GM12878 (cell line): Measurements from ENCODE around the gene SPAG6. TPM values are rescaled to one million over a fixed set of nuclear protein-coding genes. Genes with fewer than 3 reads are reported as not detected.
A peak's percentile ranks its signal among the peaks of the same experiment; 100 is the strongest.

Experiments
- ATF2 ChIP-seq: IDR thresholded peaks from 2 replicates; pipeline ENCODE4 v1.6.1; 2012; ENCODE audit warnings: low read length, inconsistent platforms
- BACH1 ChIP-seq: fragments of 450-650 bp; IDR thresholded peaks from 2 replicates; pipeline ENCODE4 v1.6.1; 2017; ENCODE audit warnings: mild to moderate bottlenecking, borderline replicate concordance
- CBX3 ChIP-seq: fragments of 200-600 bp; sonication (generic); IDR thresholded peaks from 2 replicates; pipeline ENCODE4 v1.6.1; 2016; ENCODE audit warnings: low read depth, borderline replicate concordance
- CREM ChIP-seq: IDR thresholded peaks from 2 replicates; pipeline ENCODE4 v1.6.1; 2014; ENCODE audit warnings: antibody characterized with exemption, low read depth
- CUX1 ChIP-seq: IDR thresholded peaks from 2 replicates; pipeline ENCODE4 v1.6.1; 2012; ENCODE audit warnings: improper control_type of control experiment, low read depth, low read length; ENCODE audit not compliant: insufficient replicate concordance
- ELK1 ChIP-seq: IDR thresholded peaks from 2 replicates; pipeline ENCODE4 v1.6.1; 2012; ENCODE audit warnings: low read depth, low read length, improper control_type of control experiment
- IKZF1 ChIP-seq: fragments of 450-650 bp; conservative IDR thresholded peaks from 2 replicates; pipeline ENCODE4 v1.6.1; 2017; ENCODE audit warnings: antibody characterized with exemption, mild to moderate bottlenecking
- IKZF2 ChIP-seq, 2 experiments: fragments of 450-650 bp; IDR thresholded peaks; 2 replicates each; pipeline ENCODE4 v1.6.1; 2017; ENCODE audit warnings: mild to moderate bottlenecking in 2 of 2, moderate library complexity in 2 of 2
- LARP7 ChIP-seq: fragments of 450-650 bp; IDR thresholded peaks from 2 replicates; pipeline ENCODE4 v1.6.1; 2017; ENCODE audit warnings: mild to moderate bottlenecking
- NBN ChIP-seq: fragments of 450-650 bp; IDR thresholded peaks from 2 replicates; pipeline ENCODE4 v1.6.1; 2016
- NFYA ChIP-seq: IDR thresholded peaks from 2 replicates; pipeline ENCODE4 v1.6.1; 2011; ENCODE audit warnings: low read depth, mild to moderate bottlenecking, low read length, improper control_type of control experiment, borderline replicate concordance
- SKIL ChIP-seq: fragments of 450-650 bp; IDR thresholded peaks from 2 replicates; pipeline ENCODE4 v1.6.1; 2017; ENCODE audit warnings: mild to moderate bottlenecking, low read depth, inconsistent platforms; ENCODE audit not compliant: poor library complexity, severe bottlenecking
- SPI1 ChIP-seq: IDR thresholded peaks from 2 replicates; pipeline ENCODE4 v1.6.1; 2011; ENCODE audit warnings: low read depth, mild to moderate bottlenecking, low read length, moderate library complexity, borderline replicate concordance; ENCODE audit not compliant: insufficient read depth
- TCF12 ChIP-seq: IDR thresholded peaks from 2 replicates; pipeline ENCODE4 v1.6.1; 2011; ENCODE audit warnings: low read depth, mild to moderate bottlenecking, low read length
- ZNF24 ChIP-seq: fragments of 450-650 bp; IDR thresholded peaks from 2 replicates; pipeline ENCODE4 v1.6.1; 2017; ENCODE audit warnings: antibody characterized with exemption, mild to moderate bottlenecking
- ZNF622 ChIP-seq: fragments of 450-650 bp; IDR thresholded peaks from 2 replicates; pipeline ENCODE4 v1.6.1; 2017; ENCODE audit warnings: mild to moderate bottlenecking, inconsistent platforms
- ZSCAN29 ChIP-seq: fragments of 450-650 bp; IDR thresholded peaks from 2 replicates; pipeline ENCODE4 v1.6.1; 2017; ENCODE audit warnings: mild to moderate bottlenecking, moderate library complexity
- ZZZ3 ChIP-seq: IDR thresholded peaks from 2 replicates; pipeline ENCODE4 v1.6.1; 2011; ENCODE audit warnings: low read depth; ENCODE audit not compliant: control insufficient read depth, insufficient read length
- polyA plus RNA-seq, 11 experiments: library from polyadenylated mRNA; depleted of rRNA in 4 of 11; unstranded in 6 of 11; stranded (reverse) in 5 of 11; fragments of >200 nt; fragmentation: Nextera tagmentation in 4 of 11; fragmentation: Illumina TruSeq in 1 of 11; extraction: Ambion mirVana in 4 of 11; extraction: Trizol in 1 of 11; gene quantifications; 1 replicate in 1 of 11; 2 replicates in 10 of 11; pipeline versions ENCODE4 v1.2.1 to v1.2.3, GENCODE V29; 2011 to 2016; ENCODE audit warnings: inconsistent platforms in 2 of 11, missing spikeins in 2 of 11, low read depth in 1 of 11
- total RNA-seq, 4 experiments: library from RNA; depleted of rRNA in 3 of 4; stranded (reverse); fragments of >200 nt in 3 of 4; fragmentation: Illumina TruSeq in 1 of 4; extraction: Trizol in 1 of 4; gene quantifications; 2 replicates each; pipeline versions ENCODE4 v1.2.1 to v1.2.3, GENCODE V29; 2013 to 2021
- TF ChIP-seq, protein P1 (sequence below): fragments of 450-650 bp; conservative IDR thresholded peaks from 2 replicates; pipeline ENCODE4 v1.6.1; 2017; ENCODE audit warnings: mild to moderate bottlenecking, moderate library complexity

Gene SPAG6
- total and polyA plus RNA-seq, 10 of the 15 experiments (the other 5 are each of a cell fraction or from before 2014, with no cell fraction given) = 0.13 to 0.99 (median 0.40) TPM; not detected in 1

DNA sequence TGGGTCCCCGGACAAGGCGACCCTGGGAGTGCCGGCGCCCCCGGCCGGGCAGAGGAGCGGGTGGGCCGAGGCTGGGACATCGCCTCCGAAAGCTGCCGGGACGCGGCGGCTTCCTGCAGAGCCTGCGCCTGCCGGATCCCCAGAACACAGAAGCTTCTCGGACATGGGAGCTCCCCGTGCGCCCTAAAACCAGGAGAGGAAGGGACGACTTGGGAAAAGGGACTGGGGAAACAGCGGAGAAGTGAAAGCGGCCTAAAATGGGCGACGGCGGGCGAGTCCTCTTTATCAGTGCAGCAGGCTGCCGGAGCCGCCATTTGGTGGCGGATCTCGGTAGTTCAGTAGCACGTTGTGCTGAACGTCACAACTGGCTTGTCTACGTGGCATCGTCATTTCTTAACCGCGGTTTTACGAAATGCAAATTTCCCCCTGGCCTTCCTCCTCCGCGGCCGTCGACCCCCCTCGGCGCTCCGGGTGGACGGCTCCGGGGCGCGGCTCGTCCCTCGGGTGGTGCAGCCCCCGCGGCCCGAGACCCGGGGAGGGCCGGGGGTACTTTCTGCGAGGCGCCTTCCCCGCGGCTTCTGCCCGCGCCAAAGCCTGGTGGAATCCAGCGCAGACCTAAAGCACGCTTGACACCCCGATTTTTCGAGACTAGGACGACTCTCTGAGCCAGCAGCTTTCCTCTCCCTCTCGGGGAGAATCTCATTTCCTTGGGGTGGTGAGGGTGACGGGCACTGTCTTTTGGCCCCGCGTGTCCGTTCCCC lies 9.9 kb upstream of the SPAG6 start (continued):
- TF ChIP-seq SKIL = no peak
- TF ChIP-seq IKZF1 = peak; percentile 52; the same call in 1 of the 2 replicates
- no peak for TF ChIP-seq IKZF2 (IDR thresholded peaks at IDR 0.05)
- no peak for TF ChIP-seq LARP7
- no peak for TF ChIP-seq CUX1
- TF ChIP-seq ATF2 = no peak
- no peak for TF ChIP-seq ZZZ3
- TF ChIP-seq ELK1 = no peak
- no peak for TF ChIP-seq NFYA
- no peak for TF ChIP-seq TCF12
- TF ChIP-seq BACH1 = no peak
- TF ChIP-seq SPI1 = no peak
- peak; percentile 82; the same call in 1 of the 2 replicates for TF ChIP-seq CREM
- no peak for TF ChIP-seq ZSCAN29
- TF ChIP-seq ZNF622 = no peak
- TF ChIP-seq NBN = no peak
- no peak for TF ChIP-seq ZNF24
- TF ChIP-seq, protein P1, sequence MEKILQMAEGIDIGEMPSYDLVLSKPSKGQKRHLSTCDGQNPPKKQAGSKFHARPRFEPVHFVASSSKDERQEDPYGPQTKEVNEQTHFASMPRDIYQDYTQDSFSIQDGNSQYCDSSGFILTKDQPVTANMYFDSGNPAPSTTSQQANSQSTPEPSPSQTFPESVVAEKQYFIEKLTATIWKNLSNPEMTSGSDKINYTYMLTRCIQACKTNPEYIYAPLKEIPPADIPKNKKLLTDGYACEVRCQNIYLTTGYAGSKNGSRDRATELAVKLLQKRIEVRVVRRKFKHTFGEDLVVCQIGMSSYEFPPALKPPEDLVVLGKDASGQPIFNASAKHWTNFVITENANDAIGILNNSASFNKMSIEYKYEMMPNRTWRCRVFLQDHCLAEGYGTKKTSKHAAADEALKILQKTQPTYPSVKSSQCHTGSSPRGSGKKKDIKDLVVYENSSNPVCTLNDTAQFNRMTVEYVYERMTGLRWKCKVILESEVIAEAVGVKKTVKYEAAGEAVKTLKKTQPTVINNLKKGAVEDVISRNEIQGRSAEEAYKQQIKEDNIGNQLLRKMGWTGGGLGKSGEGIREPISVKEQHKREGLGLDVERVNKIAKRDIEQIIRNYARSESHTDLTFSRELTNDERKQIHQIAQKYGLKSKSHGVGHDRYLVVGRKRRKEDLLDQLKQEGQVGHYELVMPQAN = no peak
- TF ChIP-seq CBX3 = no peak
